GDM1 (cell line): Measurements from ENCODE around the gene CD40LG.
A peak's percentile ranks its signal among the peaks of the same experiment; 100 is the strongest.

Experiments
- DNase-seq: peaks from one replicate; lab custom pipeline; 2025; lab: John Stamatoyannopoulos, UW

CD40LG gene

GRCh38 chrX:136650811-136651210 is 2.9 kb downstream of the CD40LG start:
- DNase-seq = no peak

GRCh38 chrX:136652822-136653723 is 5.1 kb downstream of the CD40LG start:
- no peak for DNase-seq

- DNase-seq = no peak
Observed at GRCh38 chrX:136656361-136656964, 8.5 kb downstream of the CD40LG start.

GRCh38 chrX:136658151-136658550 is 10.2 kb downstream of the CD40LG start:
- DNase-seq = no peak

- DNase-seq = no peak
Observed at GRCh38 chrX:136659174-136659573, 11.2 kb downstream of the CD40LG start.

GRCh38 chrX:136660896-136661295 is 12.9 kb downstream of the CD40LG start:
- no peak for DNase-seq

- DNase-seq = no peak
Observed at GRCh38 chrX:136662104-136662503, 14.1 kb downstream of the CD40LG start.

- no peak for DNase-seq
Observed at GRCh38 chrX:136662976-136663375, 15.0 kb downstream of the CD40LG start.

- no peak for DNase-seq
Observed at GRCh38 chrX:136665258-136665900, 17.4 kb downstream of the CD40LG start.

GRCh38 chrX:136666088-136666487 is 18.1 kb downstream of the CD40LG start:
- no peak for DNase-seq

- DNase-seq = no peak
Observed at GRCh38 chrX:136667446-136668168, 19.6 kb downstream of the CD40LG start.

- no peak for DNase-seq
Observed at GRCh38 chrX:136671006-136671610, 23.1 kb downstream of the CD40LG start.

- DNase-seq = no peak
Observed at GRCh38 chrX:136674270-136674985, 26.5 kb downstream of the CD40LG start.

- DNase-seq = no peak
Observed at GRCh38 chrX:136679531-136679930, 31.6 kb downstream of the CD40LG start.

- DNase-seq = no peak
Observed at GRCh38 chrX:136684120-136684519, 36.2 kb downstream of the CD40LG start.

- no peak for DNase-seq
Observed at GRCh38 chrX:136687457-136687856, 39.5 kb downstream of the CD40LG start.

- DNase-seq = no peak
Observed at GRCh38 chrX:136689436-136689835, 41.5 kb downstream of the CD40LG start.

GRCh38 chrX:136691028-136691809 is 43.3 kb downstream of the CD40LG start:
- DNase-seq = no peak

GRCh38 chrX:136692271-136692670 is 44.3 kb downstream of the CD40LG start:
- DNase-seq = no peak

- peak; percentile 5 for DNase-seq
Observed at GRCh38 chrX:136694431-136695087, 46.6 kb downstream of the CD40LG start.
